Activated T-cell treated with anti-CD3 and anti-CD28 coated beads for 1 hour (primary cell): ENCODE measurements around the gene KCND1.
A peak's percentile ranks its signal among the peaks of the same experiment; 100 is the strongest.
"Not testable (repeated sequence)": the region's sequence is repeated elsewhere in the genome, so short reads cannot be mapped to it uniquely, and the experiment has no call there.

Experiments used
- DNase-seq: peaks from one replicate; pipeline ENCODE4 v3.0.0-alpha.2; 2020; ENCODE audit warnings: low read depth

KCND1 gene

DNA sequence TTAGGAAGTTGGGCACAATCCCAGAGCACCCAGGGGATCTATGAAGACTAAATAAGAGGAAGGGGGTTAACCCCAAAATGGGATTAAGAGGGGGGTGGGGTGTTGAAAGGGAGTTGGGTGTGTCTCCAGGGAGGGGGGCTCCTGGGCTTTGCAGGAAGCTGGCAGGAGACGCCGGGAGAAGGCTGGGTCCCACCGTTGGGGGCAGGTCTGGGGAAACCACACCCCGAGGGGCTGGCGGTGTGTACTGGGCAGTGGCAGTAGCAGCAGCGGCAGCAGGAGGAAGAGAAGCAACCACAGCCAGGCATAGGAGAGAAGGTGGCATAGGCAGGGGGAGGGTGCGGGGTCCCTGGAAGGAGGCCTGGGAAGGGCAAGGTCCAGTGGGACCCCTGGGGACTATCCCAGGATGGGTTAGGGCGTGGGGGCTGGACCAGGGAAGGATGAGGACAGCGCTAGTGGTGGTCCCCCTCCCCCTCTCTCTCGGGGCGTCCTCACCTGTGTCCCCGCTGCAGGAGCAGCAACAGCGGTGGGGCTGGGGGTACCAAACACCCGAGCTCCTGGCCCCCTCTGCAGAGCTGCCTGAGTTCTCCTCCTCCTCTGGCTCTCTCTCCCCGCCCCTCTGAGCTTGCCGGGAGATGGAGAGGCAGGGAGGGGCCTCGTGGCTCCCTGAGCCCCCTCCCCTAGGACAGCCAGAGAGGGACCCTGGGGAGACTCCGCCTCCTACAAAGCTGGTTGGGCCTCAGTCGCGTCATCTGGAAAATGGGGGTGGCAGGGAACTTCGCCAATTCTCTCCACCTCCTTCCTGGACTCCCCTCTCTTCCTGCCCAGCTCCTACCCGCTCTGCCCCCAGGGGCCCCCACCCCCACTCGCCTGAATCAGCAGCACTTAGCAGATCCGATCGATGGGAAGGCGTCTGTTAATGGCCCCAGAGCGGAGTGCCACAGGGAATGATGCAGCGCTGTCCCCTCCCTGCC, at the start of gene KCND1:
Gene KCND1, minus strand, starts transcription at position 596 of the 971 bp plus-strand sequence. CDS start 1,573 bp downstream, outside the sequence.
- DNase-seq: no peak

- DNase-seq: no peak
Observed at GRCh38 chrX:49019599-49020249, 48.1 kb upstream of the KCND1 start.

- no peak for DNase-seq
Observed at GRCh38 chrX:49019050-49019449, 47.4 kb upstream of the KCND1 start.

- DNase-seq: no peak
Observed at GRCh38 chrX:49003696-49004095, 32.1 kb upstream of the KCND1 start.

DNA sequence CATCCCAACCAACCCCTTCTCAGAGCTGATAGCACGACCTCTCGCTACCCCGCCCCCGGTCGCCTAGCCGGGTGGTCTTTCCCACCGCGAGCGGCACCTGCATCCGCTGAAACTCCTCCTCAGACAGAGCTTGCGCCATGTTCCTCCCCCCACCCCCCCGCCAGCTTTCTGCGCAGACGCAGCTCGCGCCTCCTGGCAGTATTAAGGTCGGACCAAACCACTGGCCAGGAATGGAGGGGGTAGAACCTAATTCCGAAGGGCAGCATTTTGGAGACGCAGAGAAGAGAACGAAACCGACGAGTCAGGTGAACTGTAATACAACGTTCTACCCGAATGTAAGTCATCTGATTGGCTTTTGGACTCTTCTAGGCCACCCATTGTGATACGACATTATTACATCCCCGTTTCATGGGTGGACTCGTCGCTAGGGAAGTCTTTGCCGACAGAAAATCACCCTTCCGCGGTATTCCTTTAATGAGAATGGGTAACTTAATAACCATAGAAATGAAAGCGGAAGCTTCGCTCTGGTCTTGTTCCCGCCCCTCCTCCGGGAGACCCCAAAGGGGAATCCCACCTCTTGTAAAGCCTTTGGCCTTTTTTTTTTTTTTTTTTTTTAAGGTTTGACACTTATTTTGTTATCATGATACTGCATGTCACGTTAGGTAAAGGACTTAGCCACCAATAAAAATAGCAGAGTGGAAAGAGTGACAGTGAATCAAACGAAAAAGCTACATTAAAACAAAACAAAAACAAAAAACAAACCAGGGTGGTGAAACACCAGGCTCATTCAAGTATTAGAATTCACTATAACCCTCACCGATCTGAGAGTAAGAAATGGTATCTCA, 30.7 kb upstream of the KCND1 start, which contains the start of gene GRIPAP1:
Gene GRIPAP1, minus strand, starts transcription at position 174 of the 845 bp plus-strand sequence. Its CDS starts 35 bp downstream, at position 139.
- peak; percentile 62 for DNase-seq

GRCh38 chrX:49001521-49002090, 30.0 kb upstream of the KCND1 start:
- DNase-seq: peak; percentile 7

DNA sequence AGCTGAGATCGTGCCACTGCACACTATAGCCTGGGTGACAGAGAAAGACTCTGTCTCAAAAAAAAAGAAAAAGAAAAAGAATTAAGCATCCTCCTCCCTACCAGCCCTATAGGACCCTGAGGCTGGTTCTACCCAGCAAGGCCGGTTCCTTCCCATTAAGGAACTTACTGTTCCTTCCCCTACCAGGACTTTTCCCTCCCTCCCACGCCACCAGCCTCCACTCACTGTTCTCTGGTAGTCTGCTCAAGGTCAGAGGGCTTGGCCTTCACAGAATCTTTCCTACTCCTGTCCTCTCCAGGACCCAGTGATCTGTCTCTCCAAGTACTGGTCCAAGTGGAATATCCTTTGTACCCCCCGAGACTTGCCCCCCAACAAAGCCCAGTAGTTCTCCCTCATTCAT, 29.0 kb upstream of the KCND1 start:
- DNase-seq: no peak

- DNase-seq: no peak
Observed at GRCh38 chrX:48999030-48999429, 27.4 kb upstream of the KCND1 start.

- no peak for DNase-seq
Observed at GRCh38 chrX:48998391-48998790, 26.7 kb upstream of the KCND1 start.

- no peak for DNase-seq
Observed at GRCh38 chrX:48997865-48998264, 26.2 kb upstream of the KCND1 start.

GRCh38 chrX:48997455-48997854, 25.8 kb upstream of the KCND1 start:
- no peak for DNase-seq

DNA sequence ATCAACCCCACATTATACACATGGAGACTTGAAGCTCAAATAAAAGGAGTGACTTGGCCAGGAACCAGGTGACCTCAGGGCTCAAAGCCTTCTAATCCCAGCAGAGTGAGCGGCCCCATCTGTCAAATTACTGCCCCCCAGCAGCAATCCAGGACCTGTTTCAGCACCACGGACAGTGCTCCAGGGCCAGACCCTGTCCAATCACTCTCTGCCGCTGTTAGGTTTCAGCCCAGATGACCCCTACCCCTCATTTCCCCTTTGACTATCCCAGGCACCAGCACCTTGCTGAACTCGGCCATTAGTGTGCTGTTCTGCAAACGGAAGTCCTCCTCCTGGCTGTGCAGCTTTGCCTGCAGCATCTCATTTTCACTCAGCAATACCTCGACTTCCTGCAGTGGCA, 25.3 kb upstream of the KCND1 start:
- DNase-seq: no peak

DNA sequence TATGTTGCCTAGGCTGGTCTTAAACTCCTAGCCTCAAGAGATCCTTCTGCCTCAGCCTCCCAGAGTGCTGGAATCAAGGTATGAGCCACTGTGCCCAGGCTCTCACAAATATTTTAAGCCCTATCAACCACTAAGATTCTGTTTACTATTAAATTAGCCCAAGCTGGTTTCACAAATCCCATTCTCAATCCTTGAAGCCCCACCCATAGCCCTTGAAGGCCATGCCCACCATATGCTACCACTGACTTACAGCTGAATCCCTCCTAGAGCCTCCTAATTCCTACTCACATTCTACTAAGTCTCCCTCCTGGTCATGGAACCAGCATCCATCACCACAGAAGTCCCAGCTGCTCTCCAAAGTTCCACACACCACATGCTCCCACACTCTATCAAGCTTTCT, 20.7 kb upstream of the KCND1 start:
- no peak for DNase-seq

DNA sequence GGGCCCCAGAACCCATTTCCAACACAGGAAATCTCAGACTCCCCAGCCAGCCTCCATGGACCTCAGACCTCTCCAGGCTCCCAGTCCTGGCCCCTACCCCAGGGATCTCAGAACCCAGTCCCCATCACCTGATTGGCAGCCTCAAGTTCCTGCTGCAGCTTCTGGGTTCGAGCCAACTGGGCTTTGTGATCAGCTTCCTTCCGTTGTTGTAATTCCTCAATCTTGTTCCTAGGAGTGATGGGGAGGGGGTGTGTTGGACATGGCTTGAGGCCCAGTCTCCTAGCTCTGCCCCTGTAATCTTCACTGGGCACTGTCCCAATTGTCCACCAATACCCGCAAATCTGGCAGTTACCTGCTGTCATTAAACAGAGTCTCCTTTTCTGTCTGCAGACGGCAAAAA, 17.8 kb upstream of the KCND1 start:
- DNase-seq: no peak

- DNase-seq: no peak
Observed at GRCh38 chrX:48983896-48984295, 12.3 kb upstream of the KCND1 start.

DNA sequence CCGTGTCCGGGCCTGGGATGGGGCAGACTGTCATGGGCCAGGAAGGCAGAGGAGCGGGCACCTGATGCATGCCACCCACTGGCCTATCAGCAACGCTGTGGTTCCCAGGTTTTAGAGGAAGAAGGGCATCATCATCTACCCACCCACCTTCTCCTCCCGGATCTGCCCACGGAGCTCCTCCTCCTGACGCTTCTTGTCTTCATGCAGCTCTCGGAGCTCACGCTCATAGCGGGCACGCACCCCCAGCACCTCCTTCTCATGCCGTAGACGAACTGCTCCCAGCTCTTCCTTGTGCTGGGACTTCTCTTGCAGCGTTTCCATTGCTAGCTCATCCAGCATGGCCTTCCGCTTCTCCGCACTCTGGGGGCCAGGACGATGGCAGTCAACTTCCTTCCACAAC, 11.4 kb upstream of the KCND1 start:
- DNase-seq: no peak

DNA sequence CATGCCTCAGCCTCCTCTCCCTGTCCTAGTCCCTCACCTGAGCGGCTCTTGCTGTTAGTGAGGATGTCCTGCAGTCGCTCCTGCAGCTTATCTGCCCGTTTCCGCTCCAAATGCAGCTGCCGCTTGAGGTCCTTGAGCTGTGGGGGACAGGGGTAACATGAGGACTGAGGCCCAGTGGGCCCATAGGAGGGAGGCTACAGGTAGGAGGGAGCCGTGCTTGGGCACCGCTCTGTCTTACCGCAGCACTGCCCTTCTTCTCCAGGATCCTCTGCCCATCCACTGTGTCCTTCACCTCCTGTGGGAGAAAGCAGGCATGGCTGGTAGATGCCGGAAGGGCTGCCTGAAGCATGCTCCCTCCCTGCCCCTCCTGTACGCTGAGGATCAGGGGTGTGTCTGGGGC, 9.5 kb upstream of the KCND1 start:
- no peak for DNase-seq

DNA sequence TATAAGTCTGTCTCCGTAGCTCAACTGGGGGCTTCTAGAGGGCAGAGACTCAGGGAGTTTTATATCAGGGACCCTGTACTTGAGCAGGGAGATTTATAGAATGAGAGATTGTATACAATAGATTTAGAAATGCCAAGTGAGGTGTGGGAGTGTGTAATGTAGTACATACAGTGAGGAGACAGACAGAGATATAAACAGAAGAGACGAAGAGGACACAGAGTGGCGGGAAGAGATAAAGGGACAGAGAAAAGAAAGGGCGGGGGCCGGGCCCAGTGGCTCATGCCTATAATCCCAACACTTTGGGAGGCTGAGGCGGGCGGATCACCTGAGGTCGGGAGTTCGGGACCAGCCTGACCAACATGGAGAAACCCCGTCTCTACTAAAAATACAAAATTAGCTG, 8.7 kb upstream of the KCND1 start:
- DNase-seq: not testable (repeated sequence)

- no peak for DNase-seq
Observed at GRCh38 chrX:48978226-48978625, 6.6 kb upstream of the KCND1 start.

GRCh38 chrX:48976086-48976485, 4.4 kb upstream of the KCND1 start:
- no peak for DNase-seq

GRCh38 chrX:48975541-48975940, 3.9 kb upstream of the KCND1 start:
- DNase-seq: no peak

DNA sequence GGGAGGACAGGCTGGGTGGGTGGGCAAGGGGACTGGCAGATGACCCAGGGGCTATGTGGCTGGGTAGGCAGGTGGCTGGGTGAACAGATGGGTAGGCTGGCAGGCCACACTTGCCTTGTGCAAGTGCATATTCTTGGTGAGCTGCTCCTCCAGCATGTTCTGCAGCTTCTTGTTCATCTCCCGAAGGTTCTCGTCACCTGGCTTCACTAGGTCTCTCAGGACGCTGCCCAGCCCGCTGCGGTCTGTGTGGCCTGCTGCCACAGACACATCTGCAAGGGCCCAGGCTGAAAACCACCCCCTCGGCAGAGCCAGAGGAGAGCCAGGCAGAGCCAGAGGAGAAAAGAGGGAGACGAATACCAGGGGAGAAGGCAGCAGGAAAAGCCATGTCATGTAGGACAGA, 3.4 kb upstream of the KCND1 start:
- DNase-seq: no peak
